B cell (primary cell): ENCODE data around the gene DCAF6.

ENCODE experiments used
- CTCF ChIP-seq: fragments of 200-600 bp; IDR thresholded peaks from one replicate; pipeline ENCODE4 v1.8.0; 2022; ENCODE audit warnings: antibody characterized with exemption, mild to moderate bottlenecking
- EZH2 ChIP-seq: IDR thresholded peaks from 2 replicates; pipeline ENCODE4 v1.6.1; 2012; ENCODE audit warnings: borderline replicate concordance, low read depth, mild to moderate bottlenecking, moderate library complexity, low read length; ENCODE audit not compliant: insufficient read depth, poor library complexity, severe bottlenecking

- TF ChIP-seq CTCF (no peak), EZH2 (no peak)
These were observed 183.3 kb downstream of the DCAF6 start for GRCh38 chr1:168119750-168120149.
